Measurements from ENCODE around the gene PDE9A. TPM values are rescaled to one million over a fixed set of nuclear protein-coding genes. Genes with fewer than 3 reads are reported as not detected.
A peak's percentile ranks its signal among the peaks of the same experiment; 100 is the strongest.

Gene PDE9A
- total and polyA plus RNA-seq, 5 donors from 2014 or later, result 1.4 to 7.3 (median 2.6) TPM

- no peaks in the 10 kb centered on the region for H3K27me3 ChIP-seq (ENCODE audit: control insufficient read depth, insufficient read depth, low read length)
- no peak overlapping the region for H3K4me3 ChIP-seq (ENCODE audit: low read depth, low read length)
- no peak overlapping the region for H3K27ac ChIP-seq (ENCODE audit: insufficient read depth, low read length, poor library complexity, severe bottlenecking)
- peaks cover 4% of the 10 kb centered on the region for H3K36me3 Mint-ChIP-seq
- DNase-seq, result no peak
- H3K27me3 Mint-ChIP-seq, result peaks cover 27% of the 10 kb centered on the region
- peaks cover 10% of the 10 kb centered on the region for H3K4me1 ChIP-seq (ENCODE audit: control insufficient read depth, insufficient read depth, low read length, poor library complexity, severe bottlenecking)
- H3K4me1 Mint-ChIP-seq, result peaks cover 0 to 25% (median 5%) of the 10 kb centered on the region in 4 donors
- no peaks in the 10 kb centered on the region for H3K36me3 ChIP-seq (ENCODE audit: control insufficient read depth, insufficient read depth, low read length)
- no peaks in the 10 kb centered on the region for H3K9me3 ChIP-seq (ENCODE audit: control insufficient read depth in 2 of 2, low read length in 2 of 2)
- peak overlapping the region; percentile 30 to 90 (median 60) for H3K4me3 Mint-ChIP-seq
- H3K9me3 Mint-ChIP-seq, result no peaks in the 10 kb centered on the region
- no peak for ATAC-seq (ENCODE audit: low read depth in 2 of 2)
- H3K27ac Mint-ChIP-seq, result peak overlapping the region in 2 of 3 donors; percentile 23 to 27
Measured at GRCh38 chr21:42651515-42652401, 1.7 kb upstream of the PDE9A start.

GRCh38 chr21:42652527-42653230, 742 bp upstream of the PDE9A start:
- H3K27ac Mint-ChIP-seq, result no peak overlapping the region
- H3K27me3 Mint-ChIP-seq, result peaks cover 26% of the 10 kb centered on the region
- peaks cover 4% of the 10 kb centered on the region for H3K36me3 Mint-ChIP-seq
- no peaks in the 10 kb centered on the region for H3K36me3 ChIP-seq (ENCODE audit: control insufficient read depth, insufficient read depth, low read length)
- no peaks in the 10 kb centered on the region for H3K27me3 ChIP-seq (ENCODE audit: control insufficient read depth, insufficient read depth, low read length)
- peaks cover 10% of the 10 kb centered on the region for H3K4me1 ChIP-seq (ENCODE audit: control insufficient read depth, insufficient read depth, low read length, poor library complexity, severe bottlenecking)
- no peak for DNase-seq
- H3K4me3 Mint-ChIP-seq, result peak overlapping the region; percentile 82 to 90 (median 88)
- no peaks in the 10 kb centered on the region for H3K9me3 ChIP-seq (ENCODE audit: control insufficient read depth in 2 of 2, low read length in 2 of 2)
- peaks cover 0 to 26% (median 5%) of the 10 kb centered on the region in 4 donors for H3K4me1 Mint-ChIP-seq
- no peak overlapping the region for H3K4me3 ChIP-seq (ENCODE audit: low read depth, low read length)
- no peaks in the 10 kb centered on the region for H3K9me3 Mint-ChIP-seq
- no peak overlapping the region for H3K27ac ChIP-seq (ENCODE audit: insufficient read depth, low read length, poor library complexity, severe bottlenecking)
- ATAC-seq (ENCODE audit: low read depth in 2 of 2), result no peak

- Mint-ChIP-seq H3K27ac (peak overlapping the region in 2 of 3 donors; percentile 65 to 79), H3K4me1 (peaks cover 0 to 34% (median 7%) of the 10 kb centered on the region in 4 donors), H3K4me3 (peak overlapping the region; percentile 61 to 89 (median 79)), H3K36me3 (peaks cover 4% of the 10 kb centered on the region), H3K9me3 (no peaks in the 10 kb centered on the region), H3K27me3 (peaks cover 26% of the 10 kb centered on the region)
- DNase-seq, result peak in 2 of 3 donors; percentile 30 to 32
- Histone ChIP-seq H3K4me3 (ENCODE audit: low read depth, low read length) (peak overlapping the region; percentile 48), H3K36me3 (ENCODE audit: control insufficient read depth, insufficient read depth, low read length) (no peaks in the 10 kb centered on the region), H3K4me1 (ENCODE audit: control insufficient read depth, insufficient read depth, low read length, poor library complexity, severe bottlenecking) (peaks cover 10% of the 10 kb centered on the region), H3K9me3 (ENCODE audit: control insufficient read depth in 2 of 2, low read length in 2 of 2) (no peaks in the 10 kb centered on the region), H3K27ac (ENCODE audit: insufficient read depth, low read length, poor library complexity, severe bottlenecking) (peak overlapping the region; percentile 41), H3K27me3 (ENCODE audit: control insufficient read depth, insufficient read depth, low read length) (no peaks in the 10 kb centered on the region)
- no peak for ATAC-seq (ENCODE audit: low read depth in 2 of 2)
Measured at GRCh38 chr21:42654179-42654912, 925 bp downstream of the PDE9A start.

GRCh38 chr21:42654913-42655795, 1.7 kb downstream of the PDE9A start:
- Mint-ChIP-seq H3K27me3 (peaks cover 26% of the 10 kb centered on the region), H3K9me3 (no peaks in the 10 kb centered on the region), H3K27ac (peak overlapping the region in 2 of 3 donors; percentile 65 to 79), H3K4me3 (peak overlapping the region; percentile 61 to 89 (median 79)), H3K4me1 (peaks cover 0 to 38% (median 7%) of the 10 kb centered on the region in 4 donors), H3K36me3 (peaks cover 4% of the 10 kb centered on the region)
- DNase-seq, result no peak
- H3K4me3 ChIP-seq (ENCODE audit: low read depth, low read length), result no peak overlapping the region
- no peak overlapping the region for H3K27ac ChIP-seq (ENCODE audit: insufficient read depth, low read length, poor library complexity, severe bottlenecking)
- no peak for ATAC-seq (ENCODE audit: low read depth in 2 of 2)
- H3K9me3 ChIP-seq (ENCODE audit: control insufficient read depth in 2 of 2, low read length in 2 of 2), result no peaks in the 10 kb centered on the region
- H3K36me3 ChIP-seq (ENCODE audit: control insufficient read depth, insufficient read depth, low read length), result no peaks in the 10 kb centered on the region
- H3K27me3 ChIP-seq (ENCODE audit: control insufficient read depth, insufficient read depth, low read length), result no peaks in the 10 kb centered on the region
- H3K4me1 ChIP-seq (ENCODE audit: control insufficient read depth, insufficient read depth, low read length, poor library complexity, severe bottlenecking), result peaks cover 10% of the 10 kb centered on the region

GRCh38 chr21:42655796-42656770, 2.7 kb downstream of the PDE9A start:
- H3K27me3 Mint-ChIP-seq, result peaks cover 26% of the 10 kb centered on the region
- H3K27ac Mint-ChIP-seq, result peak overlapping the region in 2 of 3 donors; percentile 34 to 79
- no peak overlapping the region for H3K27ac ChIP-seq (ENCODE audit: insufficient read depth, low read length, poor library complexity, severe bottlenecking)
- H3K4me3 Mint-ChIP-seq, result peak overlapping the region in 3 of 4 donors; percentile 65 to 89 (median 70)
- ATAC-seq (ENCODE audit: low read depth in 2 of 2) (no peak), DNase-seq (no peak)
- H3K27me3 ChIP-seq (ENCODE audit: control insufficient read depth, insufficient read depth, low read length), result no peaks in the 10 kb centered on the region
- H3K4me3 ChIP-seq (ENCODE audit: low read depth, low read length), result no peak overlapping the region
- H3K9me3 ChIP-seq (ENCODE audit: control insufficient read depth in 2 of 2, low read length in 2 of 2), result no peaks in the 10 kb centered on the region
- H3K36me3 Mint-ChIP-seq, result peaks cover 4% of the 10 kb centered on the region
- H3K4me1 ChIP-seq (ENCODE audit: control insufficient read depth, insufficient read depth, low read length, poor library complexity, severe bottlenecking), result peaks cover 10% of the 10 kb centered on the region
- H3K4me1 Mint-ChIP-seq, result peaks cover 0 to 38% (median 7%) of the 10 kb centered on the region in 4 donors
- no peaks in the 10 kb centered on the region for H3K36me3 ChIP-seq (ENCODE audit: control insufficient read depth, insufficient read depth, low read length)
- no peaks in the 10 kb centered on the region for H3K9me3 Mint-ChIP-seq

- DNase-seq (no peak), ATAC-seq (ENCODE audit: low read depth in 2 of 2) (no peak)
- H3K4me1 Mint-ChIP-seq, result peaks cover 0 to 38% (median 7%) of the 10 kb centered on the region in 4 donors
- Histone ChIP-seq H3K27me3 (ENCODE audit: control insufficient read depth, insufficient read depth, low read length) (no peaks in the 10 kb centered on the region), H3K27ac (ENCODE audit: insufficient read depth, low read length, poor library complexity, severe bottlenecking) (no peak overlapping the region), H3K9me3 (ENCODE audit: control insufficient read depth in 2 of 2, low read length in 2 of 2) (no peaks in the 10 kb centered on the region), H3K4me3 (ENCODE audit: low read depth, low read length) (no peak overlapping the region), H3K36me3 (ENCODE audit: control insufficient read depth, insufficient read depth, low read length) (no peaks in the 10 kb centered on the region), H3K4me1 (ENCODE audit: control insufficient read depth, insufficient read depth, low read length, poor library complexity, severe bottlenecking) (peaks cover 10% of the 10 kb centered on the region)
- no peaks in the 10 kb centered on the region for H3K9me3 Mint-ChIP-seq
- peaks cover 20% of the 10 kb centered on the region for H3K27me3 Mint-ChIP-seq
- H3K36me3 Mint-ChIP-seq, result peaks cover 4% of the 10 kb centered on the region
- peak overlapping the region in 1 of 3 donors; percentile 60 for H3K27ac Mint-ChIP-seq
- H3K4me3 Mint-ChIP-seq, result peak overlapping the region in 2 of 4 donors; percentile 21 to 70
Measured at GRCh38 chr21:42656872-42657271, 3.5 kb downstream of the PDE9A start.
